Activated CD4-positive, alpha-beta T cell treated with anti-CD3 and anti-CD28 coated beads for 36 hours (primary cell): ENCODE measurements around the gene MXI1. TPM values are rescaled to one million over a fixed set of nuclear protein-coding genes. Genes with fewer than 3 reads are reported as not detected.

Experiments used
- ATAC-seq: fragments of 200-7000 bp; cut with Tn5 transposase; one replicate; pipeline ENCODE4 v1.10.0; 2021; ENCODE audit warnings: mild to moderate bottlenecking, moderate library complexity
- CTCF ChIA-PET: fragments of 350-600 bp; sonication (Branson Sonifier 250); formaldehyde crosslinking; loops from one replicate; lab custom pipeline; 2021; ENCODE audit warnings: antibody characterized with exemption; lab: Charles Lee
- POLR2A ChIA-PET: fragments of 350-600 bp; sonication (Branson Sonifier 250); formaldehyde crosslinking; loops from one replicate; lab custom pipeline; 2021; ENCODE audit warnings: antibody characterized with exemption, inconsistent platforms; lab: Charles Lee
- DNase-seq: peaks from one replicate; pipeline ENCODE4 v3.0.0-alpha.2; 2020
- H3K27ac Mint-ChIP-seq: one replicate; pipeline ENCODE4 v1.8.0; 2021; ENCODE audit warnings: mixed read lengths
- H3K27me3 Mint-ChIP-seq: one replicate; pipeline ENCODE4 v1.8.0; 2021; ENCODE audit warnings: mixed read lengths
- H3K36me3 Mint-ChIP-seq: one replicate; pipeline ENCODE4 v1.8.0; 2021; ENCODE audit warnings: low read depth, mixed read lengths
- H3K4me1 Mint-ChIP-seq: one replicate; pipeline ENCODE4 v1.8.0; 2021; ENCODE audit warnings: mixed read lengths
- H3K4me3 Mint-ChIP-seq: one replicate; pipeline ENCODE4 v1.8.0; 2021; ENCODE audit warnings: mild to moderate bottlenecking, moderate library complexity, mixed read lengths
- H3K9me3 Mint-ChIP-seq: one replicate; pipeline ENCODE4 v1.8.0; 2021; ENCODE audit warnings: low read depth, mixed read lengths
- intact Hi-C, 2 experiments: fragments of 100-400 bp; cut with DNase I in 1 of 2; cut with micrococcal nuclease in 1 of 2; formaldehyde crosslinking; loops; one replicate each; pipeline versions ENCODE4 v1.14.2 to v1.15.1; 2022 to 2024; cut with DNase I, micrococcal nuclease
- total RNA-seq, 2 experiments: library from RNA; stranded (reverse); gene quantifications; one replicate each; pipeline ENCODE4 v1.2.3, GENCODE V29; 2021

The MXI1 gene
- total RNA-seq, 2 experiments from 2014 or later: 49.7 to 75.7 TPM

DNA sequence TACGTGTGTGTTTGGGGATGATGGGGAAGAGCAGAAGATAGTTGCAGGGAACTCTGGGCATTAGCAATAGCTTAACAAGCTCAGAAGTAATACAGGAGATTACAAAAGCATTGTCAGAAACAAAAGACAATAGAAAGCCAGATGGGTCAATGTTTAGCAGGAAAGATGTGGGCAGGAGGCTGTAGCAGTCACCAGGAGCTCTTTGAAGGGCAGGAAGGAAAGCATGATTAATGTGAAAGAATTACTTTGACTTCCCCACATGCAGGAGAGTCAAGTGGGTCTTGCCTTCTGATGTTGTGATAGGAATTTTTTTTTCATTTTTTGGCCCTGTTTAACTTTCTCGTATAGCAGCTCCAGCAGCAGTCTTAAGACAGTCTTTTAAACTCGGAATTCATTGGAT is 103.3 kb downstream of the MXI1 start:
- Mint-ChIP-seq H3K4me1 (peaks cover 33% of the 10 kb centered on the region), H3K4me3 (no peak overlapping the region), H3K27ac (peak overlapping the region; percentile 15), H3K27me3 (peaks cover 2% of the 10 kb centered on the region), H3K9me3 (no peaks in the 10 kb centered on the region), H3K36me3 (no peaks in the 10 kb centered on the region)
- intact Hi-C loops: loop anchor here (1.0 to 5.0 kb wide), 9 partner anchors 42 to 290 kb away; partner anchors contain the start of gene DUSP5 (in 1 of the 2)
- ChIA-PET POLR2A (interaction anchor here (0.8 kb wide), 1 partner anchor 115 kb away, joined by 3 read pairs; no protein-coding TSS in a partner anchor), CTCF (interaction anchor here (0.7 to 2.5 kb wide), 20 partner anchors 12 to 361 kb away, joined by 3 to 19 read pairs (median 4); no protein-coding TSS in a partner anchor)
- ATAC-seq (no peak), DNase-seq (no peak)

GRCh38 chr10:110311357-110311949 is 104.0 kb downstream of the MXI1 start:
- peaks cover 2% of the 10 kb centered on the region for H3K27me3 Mint-ChIP-seq
- H3K36me3 Mint-ChIP-seq: no peaks in the 10 kb centered on the region
- intact Hi-C loops: loop anchor here (1.0 to 5.0 kb wide), 9 partner anchors 41 to 289 kb away; partner anchors contain the start of gene DUSP5 (in 1 of the 2)
- DNase-seq: peak; percentile 61
- no peak overlapping the region for H3K27ac Mint-ChIP-seq
- H3K9me3 Mint-ChIP-seq: no peaks in the 10 kb centered on the region
- POLR2A ChIA-PET: no interaction called here
- CTCF ChIA-PET: interaction anchor here (0.9 to 4.1 kb wide), 12 partner anchors 12 to 255 kb away, joined by 3 to 29 read pairs (median 4); no protein-coding TSS in a partner anchor
- ATAC-seq: peak; percentile 70
- no peak overlapping the region for H3K4me3 Mint-ChIP-seq
- H3K4me1 Mint-ChIP-seq: peaks cover 27% of the 10 kb centered on the region

- intact Hi-C loops: loop anchor here (5.0 kb wide), 2 partner anchors 100 to 115 kb away; no protein-coding TSS in a partner anchor
- Mint-ChIP-seq H3K4me1 (peaks cover 27% of the 10 kb centered on the region), H3K27me3 (peaks cover 2% of the 10 kb centered on the region), H3K36me3 (no peaks in the 10 kb centered on the region), H3K9me3 (no peaks in the 10 kb centered on the region), H3K27ac (no peak overlapping the region), H3K4me3 (no peak overlapping the region)
- ATAC-seq: no peak
- CTCF ChIA-PET: interaction anchor here (0.7 to 4.1 kb wide), 9 partner anchors 41 to 306 kb away, joined by 3 to 29 read pairs (median 4); no protein-coding TSS in a partner anchor
- POLR2A ChIA-PET: no interaction called here
- DNase-seq: no peak
These were observed 104.8 kb downstream of the MXI1 start for GRCh38 chr10:110312206-110312605.

DNA sequence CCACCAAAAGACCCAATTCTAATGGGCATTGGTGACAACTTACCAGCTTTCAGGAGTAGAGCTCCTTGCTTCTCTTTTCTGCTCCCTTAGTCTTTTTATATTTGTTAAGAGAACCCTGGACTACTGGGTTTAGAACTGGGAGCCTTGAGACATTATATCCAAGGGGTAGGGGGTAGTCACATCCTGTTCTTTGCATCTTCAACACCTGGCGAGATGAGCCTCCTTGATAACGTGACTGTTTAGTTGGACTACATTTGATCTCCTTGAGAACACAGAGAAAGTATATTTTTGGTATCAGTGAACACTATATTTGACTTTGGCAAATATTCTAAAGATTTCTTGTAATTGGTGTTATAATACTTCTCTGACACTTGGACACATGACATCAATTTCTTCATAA is 106.3 kb downstream of the MXI1 start:
- no peak for DNase-seq
- Mint-ChIP-seq H3K27ac (no peak overlapping the region), H3K4me1 (peaks cover 34% of the 10 kb centered on the region), H3K9me3 (no peaks in the 10 kb centered on the region), H3K4me3 (no peak overlapping the region), H3K27me3 (peaks cover 2% of the 10 kb centered on the region), H3K36me3 (no peaks in the 10 kb centered on the region)
- ATAC-seq: no peak
- intact Hi-C loops: loop anchor here (5.0 kb wide), 2 partner anchors 99 to 114 kb away; no protein-coding TSS in a partner anchor
- CTCF ChIA-PET: interaction anchor here (0.7 to 4.1 kb wide), 7 partner anchors 18 to 286 kb away, joined by 3 to 29 read pairs (median 3); no protein-coding TSS in a partner anchor
- POLR2A ChIA-PET: no interaction called here

DNA sequence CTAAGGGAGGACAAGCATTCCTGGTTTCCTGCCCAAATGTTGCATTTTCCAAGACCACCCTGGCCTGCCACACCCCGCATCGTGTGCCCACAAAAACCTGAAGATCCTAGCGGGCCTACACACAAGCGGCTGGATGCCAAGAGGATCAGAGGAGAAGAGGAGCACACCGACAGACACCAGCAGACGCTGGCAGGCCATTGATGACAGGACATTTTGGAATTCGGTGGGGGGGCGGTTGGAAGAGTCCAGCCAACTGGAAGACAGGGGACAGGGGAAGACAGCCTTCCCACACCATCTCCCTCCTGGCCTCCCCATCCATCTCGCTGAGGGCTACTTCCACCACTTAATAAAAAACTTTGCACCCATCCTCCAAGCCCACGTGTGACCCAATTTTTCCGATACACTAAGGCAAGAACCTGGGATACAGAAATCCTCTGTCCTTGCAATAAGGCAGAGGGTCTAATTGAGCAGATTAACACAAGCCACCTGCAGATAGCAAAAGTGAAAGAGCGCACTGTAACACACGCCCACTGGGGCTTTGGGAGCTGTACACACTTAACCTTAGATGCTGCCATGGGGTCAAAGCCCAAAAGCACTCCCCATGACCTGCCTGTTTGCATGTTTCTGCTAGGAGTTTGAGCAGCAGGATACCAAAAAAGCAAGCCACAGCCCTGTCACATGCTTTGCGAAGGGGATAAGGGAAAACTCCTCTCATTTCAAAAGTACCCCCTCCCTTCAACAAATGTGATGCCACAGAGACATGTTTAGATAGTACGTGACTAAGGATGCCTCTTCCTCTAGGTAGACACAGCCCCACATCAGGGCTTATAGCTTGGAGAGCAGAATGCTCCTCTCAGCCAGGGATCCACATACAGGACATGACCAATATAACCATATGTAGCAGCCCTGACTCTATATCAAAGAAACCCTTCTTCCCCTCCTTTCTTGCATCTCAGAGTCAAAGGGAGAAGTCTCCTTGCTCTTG is 110.8 kb downstream of the MXI1 start:
- DNase-seq (no peak), ATAC-seq (peak; percentile 73)
- H3K4me1 Mint-ChIP-seq: peaks cover 17% of the 10 kb centered on the region
- H3K36me3 Mint-ChIP-seq: peaks cover 2% of the 10 kb centered on the region
- peaks cover 3% of the 10 kb centered on the region for H3K9me3 Mint-ChIP-seq
- intact Hi-C loops: no loop called here
- no peak overlapping the region for H3K4me3 Mint-ChIP-seq
- no peak overlapping the region for H3K27ac Mint-ChIP-seq
- CTCF ChIA-PET: interaction anchor here (0.6 kb wide), 2 partner anchors 158 to 237 kb away, joined by 3 read pairs; no protein-coding TSS in a partner anchor
- POLR2A ChIA-PET: no interaction called here
- no peaks in the 10 kb centered on the region for H3K27me3 Mint-ChIP-seq

GRCh38 chr10:110321869-110322620 is 114.6 kb downstream of the MXI1 start:
- H3K9me3 Mint-ChIP-seq: peaks cover 3% of the 10 kb centered on the region
- ChIA-PET CTCF (interaction anchor here (0.6 to 1.6 kb wide), 3 partner anchors 133 to 520 kb away, joined by 3 to 6 read pairs (median 3); no protein-coding TSS in a partner anchor), POLR2A (no interaction called here)
- H3K27me3 Mint-ChIP-seq: peaks cover under 1% of the 10 kb centered on the region
- no peak overlapping the region for H3K27ac Mint-ChIP-seq
- DNase-seq: no peak
- no peak for ATAC-seq
- H3K4me3 Mint-ChIP-seq: no peak overlapping the region
- H3K4me1 Mint-ChIP-seq: peaks cover 47% of the 10 kb centered on the region
- intact Hi-C loops: no loop called here
- peaks cover 2% of the 10 kb centered on the region for H3K36me3 Mint-ChIP-seq

DNA sequence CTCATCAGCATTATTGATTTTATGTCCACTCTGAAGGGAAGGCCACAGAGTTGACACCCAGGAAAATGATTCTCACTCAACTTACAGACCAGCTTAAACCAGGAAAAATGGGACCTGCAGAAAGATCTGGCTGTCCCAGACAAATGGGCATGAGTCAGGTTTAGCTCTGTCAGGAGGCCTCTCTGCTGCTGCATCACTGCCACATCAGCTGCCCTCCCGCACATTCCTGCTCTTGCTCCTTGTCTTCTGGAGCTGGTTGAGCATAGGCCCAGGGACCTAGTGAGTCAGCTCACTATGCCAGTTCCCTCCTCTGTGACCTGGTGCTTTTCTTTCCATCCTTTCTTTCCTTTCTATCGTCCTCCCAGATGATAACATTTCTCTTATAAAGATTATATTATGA is 116.1 kb downstream of the MXI1 start:
- no peak for ATAC-seq
- no peak overlapping the region for H3K4me3 Mint-ChIP-seq
- peaks cover 46% of the 10 kb centered on the region for H3K4me1 Mint-ChIP-seq

GRCh38 chr10:110324201-110324804 is 116.9 kb downstream of the MXI1 start:
- no peak for DNase-seq
- intact Hi-C loops: loop anchor here (2.0 kb wide), 1 partner anchor 28 kb away; no protein-coding TSS in a partner anchor
- Mint-ChIP-seq H3K9me3 (peaks cover 3% of the 10 kb centered on the region), H3K4me3 (no peak overlapping the region), H3K4me1 (peaks cover 42% of the 10 kb centered on the region), H3K27ac (peak overlapping the region; percentile 86), H3K27me3 (peaks cover 4% of the 10 kb centered on the region), H3K36me3 (peaks cover 2% of the 10 kb centered on the region)
- ChIA-PET POLR2A (no interaction called here), CTCF (interaction anchor here (0.6 to 1.8 kb wide), 8 partner anchors 8 to 348 kb away, joined by 3 to 6 read pairs (median 3); no protein-coding TSS in a partner anchor)
- ATAC-seq: peak; percentile 62

More for the DNA sequence above, 116.1 kb downstream of the MXI1 start:
- Mint-ChIP-seq H3K27me3 (peaks cover 4% of the 10 kb centered on the region), H3K27ac (peak overlapping the region; percentile 66), H3K36me3 (peaks cover 2% of the 10 kb centered on the region), H3K9me3 (peaks cover 3% of the 10 kb centered on the region)
- DNase-seq: no peak
- CTCF ChIA-PET: interaction anchor here (0.6 to 1.8 kb wide), 11 partner anchors 9 to 349 kb away, joined by 3 to 6 read pairs (median 3); no protein-coding TSS in a partner anchor
- POLR2A ChIA-PET: no interaction called here
- intact Hi-C loops: no loop called here

- Mint-ChIP-seq H3K36me3 (peaks cover 2% of the 10 kb centered on the region), H3K4me3 (no peak overlapping the region), H3K9me3 (peaks cover 5% of the 10 kb centered on the region), H3K4me1 (peaks cover 42% of the 10 kb centered on the region), H3K27me3 (peaks cover 4% of the 10 kb centered on the region), H3K27ac (peak overlapping the region; percentile 86)
- intact Hi-C loops: loop anchor here (2.0 kb wide), 1 partner anchor 28 kb away; no protein-coding TSS in a partner anchor
- CTCF ChIA-PET: interaction anchor here (0.6 to 1.5 kb wide), 6 partner anchors 14 to 241 kb away, joined by 3 to 6 read pairs (median 3); no protein-coding TSS in a partner anchor
- ATAC-seq (peak; percentile 75), DNase-seq (no peak)
- POLR2A ChIA-PET: no interaction called here
These were observed 117.4 kb downstream of the MXI1 start for GRCh38 chr10:110324805-110325280.
